ENCODE results near the gene KRT6A.

GRCh38 chr12:52454411-52455201, 38.5 kb downstream of the KRT6A start:
- no peak for TF ChIP-seq CTCF (IDR thresholded peaks at IDR 0.05)
- TF ChIP-seq POLR2A (IDR thresholded peaks at IDR 0.05): no peak

Data from Peyer's patch (tissue), 4 donors.